Spleen (tissue), 7 donors: ENCODE results near the gene SELENOF.

Experiments
- POLR2A ChIP-seq, 3 donors: fragments of 450-650 bp; IDR thresholded peaks; one replicate each; pipeline ENCODE4 v1.5.1; 2017; ENCODE audit warnings: antibody characterized with exemption in 3 of 3, mild to moderate bottlenecking in 1 of 3
- POLR2AphosphoS5 ChIP-seq, 3 donors: sonication (generic); formaldehyde crosslinking; IDR thresholded peaks; one replicate each; pipeline ENCODE4 v1.5.1; 2017; ENCODE audit warnings: antibody characterized with exemption in 3 of 3
- TF ChIP-seq, protein P1 (sequence below), 11 experiments: fragments of 200-600 bp in 7 of 11; fragments of 450-650 bp in 4 of 11; sonication (generic) in 4 of 11; IDR thresholded peaks in 8 of 11; conservative IDR thresholded peaks in 3 of 11; 1 replicate in 7 of 11; 2 replicates in 4 of 11; pipeline versions ENCODE4 v1.4.0 to v1.8.0; 2016 to 2021; ENCODE audit warnings: antibody characterized with exemption in 11 of 11, inconsistent platforms in 4 of 11, mild to moderate bottlenecking in 1 of 11
- donor health status: DM: no; HTN: no; CAD: no; lungs with moderate emphysema.
- donor health status: DM: no; HTN: no; CAD: no.
- donor health status: DM: no; HTN: no; CAD: no.

DNA sequence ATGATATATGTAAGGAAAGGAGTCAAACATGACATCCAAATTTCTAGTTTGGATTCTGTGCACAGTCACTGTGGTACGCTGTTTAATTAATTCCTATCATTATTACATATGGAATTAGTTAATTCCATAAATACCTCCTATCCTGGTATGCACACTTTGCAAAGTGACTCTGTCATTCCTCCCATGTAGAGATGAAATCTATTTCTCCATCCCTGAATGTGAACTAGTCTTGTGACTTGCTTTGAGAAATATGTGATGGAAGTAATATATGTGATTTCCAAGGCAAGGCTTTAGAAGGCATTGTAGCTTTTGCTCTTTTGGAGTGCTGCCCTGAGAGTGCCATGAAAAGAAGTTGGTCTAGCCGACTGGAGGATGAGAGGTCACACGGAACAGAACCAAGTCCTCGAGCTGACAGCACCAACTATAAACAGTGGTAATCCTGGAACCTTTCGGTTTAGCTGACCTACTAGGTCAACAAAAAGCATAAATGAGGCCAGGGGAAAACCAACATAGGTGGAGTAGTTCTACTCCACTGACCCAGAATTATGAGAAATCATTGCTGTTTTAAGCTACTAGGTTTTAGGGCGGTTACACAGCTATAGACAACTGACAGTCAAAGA, 1.5 kb downstream of the SELENOF start:
- TF ChIP-seq, protein P1, sequence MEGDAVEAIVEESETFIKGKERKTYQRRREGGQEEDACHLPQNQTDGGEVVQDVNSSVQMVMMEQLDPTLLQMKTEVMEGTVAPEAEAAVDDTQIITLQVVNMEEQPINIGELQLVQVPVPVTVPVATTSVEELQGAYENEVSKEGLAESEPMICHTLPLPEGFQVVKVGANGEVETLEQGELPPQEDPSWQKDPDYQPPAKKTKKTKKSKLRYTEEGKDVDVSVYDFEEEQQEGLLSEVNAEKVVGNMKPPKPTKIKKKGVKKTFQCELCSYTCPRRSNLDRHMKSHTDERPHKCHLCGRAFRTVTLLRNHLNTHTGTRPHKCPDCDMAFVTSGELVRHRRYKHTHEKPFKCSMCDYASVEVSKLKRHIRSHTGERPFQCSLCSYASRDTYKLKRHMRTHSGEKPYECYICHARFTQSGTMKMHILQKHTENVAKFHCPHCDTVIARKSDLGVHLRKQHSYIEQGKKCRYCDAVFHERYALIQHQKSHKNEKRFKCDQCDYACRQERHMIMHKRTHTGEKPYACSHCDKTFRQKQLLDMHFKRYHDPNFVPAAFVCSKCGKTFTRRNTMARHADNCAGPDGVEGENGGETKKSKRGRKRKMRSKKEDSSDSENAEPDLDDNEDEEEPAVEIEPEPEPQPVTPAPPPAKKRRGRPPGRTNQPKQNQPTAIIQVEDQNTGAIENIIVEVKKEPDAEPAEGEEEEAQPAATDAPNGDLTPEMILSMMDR (IDR thresholded peaks at IDR 0.05 in 8 of 11, conservative IDR thresholded peaks at IDR 0.05 in 3 of 11): no peak
- TF ChIP-seq POLR2A (IDR thresholded peaks at IDR 0.05) (no peak), POLR2AphosphoS5 (IDR thresholded peaks at IDR 0.05) (no peak)
